Fibroblast of the conjunctiva (primary cell): ENCODE results near the gene COMMD4.
A peak's percentile ranks its signal among the peaks of the same experiment; 100 is the strongest.
"Not testable (repeated sequence)": the region's sequence is repeated elsewhere in the genome, so short reads cannot be mapped to it uniquely, and the experiment has no call there.

ENCODE experiments used
- DNase-seq: peaks from one replicate; pipeline ENCODE4 v3.0.0-alpha.2; 2010; ENCODE audit warnings: low read depth

The COMMD4 gene

GRCh38 chr15:75335705-75336355 is at the start of gene COMMD4:
Gene COMMD4, plus strand, starts transcription at chr15:75336063. Its CDS starts 27 bp downstream, at chr15:75336090.
- peak; percentile 88 for DNase-seq

- not testable (repeated sequence) for DNase-seq
These were observed 42.2 kb upstream of the COMMD4 start for GRCh38 chr15:75293660-75294059.

- not testable (repeated sequence) for DNase-seq
These were observed 37.1 kb upstream of the COMMD4 start for GRCh38 chr15:75298541-75299310.

DNA sequence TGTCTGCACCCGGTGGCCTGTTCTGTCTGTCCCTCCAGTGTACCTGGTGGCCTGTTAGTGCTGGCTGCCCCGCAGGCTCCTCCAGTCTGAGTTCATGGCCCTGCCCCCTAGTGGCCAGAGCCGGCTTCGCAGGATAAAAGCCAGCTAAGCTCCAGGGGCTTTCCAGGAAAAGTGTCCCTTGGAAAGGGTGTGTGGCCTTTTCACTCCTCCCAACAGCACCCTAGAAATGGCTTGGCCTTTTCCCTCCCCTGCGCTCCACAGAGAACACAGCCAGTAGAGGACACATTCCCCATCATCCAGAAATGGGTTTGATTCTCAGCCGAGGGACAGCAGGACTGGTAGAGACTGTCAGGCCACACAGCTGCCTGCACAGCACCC is 36.6 kb upstream of the COMMD4 start:
- not testable (repeated sequence) for DNase-seq

DNA sequence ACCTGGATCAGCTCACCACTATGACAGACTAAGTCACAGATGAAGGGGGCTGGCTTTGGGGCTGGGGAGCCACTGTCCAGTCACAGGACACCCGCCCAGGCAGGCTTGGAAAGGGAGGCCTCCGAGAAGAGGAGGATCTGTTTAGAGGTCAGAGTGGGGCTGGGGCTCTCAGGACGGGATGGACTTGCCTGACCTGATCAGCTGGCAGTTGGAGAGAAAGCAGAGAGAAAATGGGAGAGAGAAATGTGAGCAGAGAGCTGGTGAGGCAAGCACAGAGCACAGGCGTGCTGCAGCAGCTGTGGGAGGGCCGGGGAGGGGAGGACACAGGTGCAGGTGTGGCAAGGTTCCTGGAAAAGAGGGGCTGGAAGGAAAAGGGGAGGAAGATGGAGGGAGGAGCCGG is 35.8 kb upstream of the COMMD4 start:
- not testable (repeated sequence) for DNase-seq

DNA sequence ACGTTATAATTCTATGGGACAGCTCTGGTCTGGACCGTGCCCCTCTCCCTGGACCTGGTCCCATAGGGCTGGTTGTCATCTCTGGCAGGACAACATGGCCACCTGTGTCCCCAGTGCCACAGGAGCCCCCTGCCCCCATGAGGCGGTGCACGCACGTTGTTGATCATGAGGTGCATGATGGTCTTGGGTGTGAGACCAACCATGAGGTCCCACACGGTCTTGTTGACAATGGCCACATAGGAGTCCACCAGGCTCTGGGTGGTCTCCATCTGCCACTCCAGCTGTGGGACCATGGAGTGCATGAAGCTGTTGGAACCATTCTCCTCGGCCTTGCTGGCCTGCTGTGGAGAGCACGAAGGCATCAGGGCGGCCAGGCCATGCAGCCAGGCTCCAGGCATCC is 33.5 kb upstream of the COMMD4 start:
- DNase-seq, result no peak

GRCh38 chr15:75302753-75303152 is 33.1 kb upstream of the COMMD4 start:
- DNase-seq, result not testable (repeated sequence)

DNA sequence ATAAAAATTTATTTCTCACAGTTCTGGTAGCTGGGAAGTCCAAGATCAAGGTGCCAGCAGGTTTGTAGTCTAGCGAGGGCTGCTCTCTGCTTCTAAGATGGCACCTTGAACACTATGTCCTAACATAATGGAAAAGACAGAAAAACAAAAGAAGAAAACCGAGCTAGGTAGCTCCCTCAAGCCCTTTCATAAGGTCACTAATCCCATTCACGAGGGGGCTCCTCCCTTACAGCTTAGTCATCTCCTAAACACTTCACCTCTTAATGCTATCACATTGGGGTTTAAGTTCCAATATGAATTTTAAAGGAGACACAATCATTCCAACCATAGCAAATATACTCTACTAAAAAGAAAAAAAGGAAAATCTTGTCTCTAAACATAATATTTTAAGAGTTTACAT is 29.7 kb upstream of the COMMD4 start:
- no peak for DNase-seq

DNA sequence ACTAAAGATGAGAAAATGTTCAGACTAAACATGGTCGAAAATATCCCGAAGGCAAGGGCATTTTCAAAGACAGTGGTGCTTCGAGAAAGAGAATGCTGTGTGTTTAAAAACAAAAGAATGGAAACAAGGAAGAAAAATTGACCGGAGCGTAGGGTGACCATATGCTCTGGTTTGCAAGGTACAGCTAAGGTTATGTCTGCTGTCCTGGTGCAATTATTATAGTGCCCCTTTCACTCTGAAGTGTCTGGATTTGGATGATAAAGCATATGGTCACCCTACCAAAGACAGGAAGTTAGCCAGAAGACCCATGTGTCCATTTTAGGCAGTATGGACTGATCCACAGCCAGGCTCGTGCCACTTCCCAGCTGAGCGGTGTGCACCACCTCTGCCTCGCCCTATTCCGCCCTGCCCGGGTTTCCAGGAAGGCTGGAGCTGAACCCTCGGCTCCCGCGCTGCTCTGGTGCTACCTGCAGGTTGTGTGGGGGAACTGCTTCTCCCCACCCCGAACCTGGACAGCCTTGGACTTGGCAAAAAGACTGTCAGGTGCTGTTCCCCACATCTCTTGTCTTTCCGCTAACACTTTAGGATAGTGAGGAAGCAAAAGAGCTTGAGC is 28.0 kb upstream of the COMMD4 start:
- DNase-seq, result peak; percentile 3

DNA sequence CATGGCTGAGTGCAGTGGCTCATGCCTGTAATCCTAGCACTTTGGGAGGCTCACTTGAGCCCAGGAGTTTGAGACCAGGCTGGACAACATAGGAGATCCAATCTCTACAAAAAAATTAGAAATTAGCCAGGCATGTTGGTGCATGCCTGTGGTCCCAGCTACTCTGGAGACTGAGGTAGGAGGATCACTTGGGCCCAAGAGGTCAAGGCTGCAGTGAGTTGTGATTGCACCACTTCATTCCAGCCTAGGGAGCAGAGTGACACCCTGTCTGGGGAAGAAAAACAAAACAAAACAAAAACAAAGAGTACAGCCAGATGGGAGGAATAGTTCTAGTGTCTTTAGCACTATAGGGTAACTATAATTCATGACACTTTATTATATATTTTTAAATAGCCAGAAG is 26.2 kb upstream of the COMMD4 start:
- no peak for DNase-seq

- DNase-seq, result not testable (repeated sequence)
These were observed 23.3 kb upstream of the COMMD4 start for GRCh38 chr15:75312548-75312947.

DNA sequence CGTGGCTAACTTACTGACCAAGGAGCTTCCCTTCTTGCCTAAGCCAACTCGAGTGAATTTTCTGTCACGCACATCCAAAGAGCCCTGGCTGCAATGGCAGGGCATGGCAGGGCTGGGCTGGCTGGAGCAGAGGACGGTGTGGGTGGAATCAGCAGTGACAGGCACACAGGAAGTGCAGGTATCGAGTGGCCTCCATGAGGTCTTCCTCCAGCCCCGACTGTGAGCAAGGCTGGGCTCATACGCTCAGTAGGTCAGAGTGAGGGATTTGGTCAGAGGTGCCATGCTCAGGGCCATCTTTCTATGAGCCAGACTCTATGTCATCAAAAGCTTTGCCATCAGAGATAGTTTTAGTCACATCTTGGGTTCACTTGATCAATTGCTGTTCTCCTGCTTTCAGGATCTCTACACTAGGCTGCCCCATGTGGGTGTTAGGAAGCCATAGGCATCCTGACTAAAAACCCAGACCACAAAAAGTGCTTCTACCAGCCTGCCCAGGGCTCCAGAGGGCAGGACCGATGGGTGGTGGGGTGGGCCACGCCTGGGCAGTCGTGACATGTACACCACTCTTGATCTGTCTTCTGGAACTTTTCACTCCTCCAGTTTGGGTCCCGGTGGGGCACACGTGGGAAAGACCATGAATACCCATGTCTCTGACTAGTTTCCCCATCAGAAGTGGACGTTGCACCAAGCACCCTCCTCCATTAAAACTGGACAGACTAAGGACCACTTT is 22.6 kb upstream of the COMMD4 start:
- DNase-seq, result no peak

- DNase-seq, result no peak
These were observed 21.1 kb upstream of the COMMD4 start for GRCh38 chr15:75314552-75315290.

GRCh38 chr15:75319231-75319897 is 16.5 kb upstream of the COMMD4 start:
- DNase-seq, result not testable (repeated sequence)

- no peak for DNase-seq
These were observed 14.2 kb upstream of the COMMD4 start for GRCh38 chr15:75321711-75322110.

GRCh38 chr15:75325922-75326321 is 9.9 kb upstream of the COMMD4 start:
- no peak for DNase-seq

DNA sequence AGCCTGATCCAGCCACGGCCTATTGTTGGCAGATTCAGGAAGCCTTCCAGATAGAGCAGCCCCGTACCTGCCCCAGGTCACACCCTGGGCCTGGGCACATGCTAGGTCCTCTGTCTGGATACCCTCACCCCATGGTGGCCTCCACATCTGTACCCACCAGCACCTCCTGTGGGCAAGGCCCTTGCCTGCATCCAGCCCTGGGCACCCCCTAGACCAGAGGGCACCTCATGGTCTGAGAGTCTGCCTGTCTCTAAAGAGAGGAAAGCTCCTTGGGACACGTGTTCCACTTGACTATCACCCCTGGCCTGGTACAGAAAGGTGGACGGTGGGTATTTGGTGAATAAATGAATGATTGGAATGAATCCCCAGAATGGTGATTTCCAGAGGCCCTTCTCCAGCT is 8.9 kb upstream of the COMMD4 start:
- DNase-seq, result no peak

- no peak for DNase-seq
These were observed 8.4 kb upstream of the COMMD4 start for GRCh38 chr15:75327491-75327890.

GRCh38 chr15:75328493-75329314 is 7.2 kb upstream of the COMMD4 start:
- no peak for DNase-seq

DNA sequence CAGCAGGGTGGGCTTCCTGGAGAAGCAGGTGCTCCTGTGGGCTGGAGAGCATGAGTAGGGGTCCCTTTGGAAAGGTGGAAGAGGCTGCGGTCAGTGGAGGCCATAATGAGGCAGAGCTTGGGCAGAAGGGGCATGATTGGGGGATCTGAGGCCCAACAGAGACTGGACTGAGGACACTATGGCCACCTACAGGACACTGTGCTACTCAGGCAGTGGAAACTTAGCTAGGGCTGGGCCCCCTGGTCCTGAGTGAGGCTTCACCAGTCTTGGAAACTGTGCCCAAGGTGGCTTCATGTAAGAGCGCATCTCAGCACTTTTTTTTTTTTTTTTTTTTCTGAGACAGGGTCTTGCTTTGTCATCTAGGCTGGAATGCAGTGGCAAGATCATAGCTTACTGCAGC is 6.3 kb upstream of the COMMD4 start:
- DNase-seq, result no peak
